ENCODE measurements around the gene SEMA4C.

The SEMA4C gene

GRCh38 chr2:96913398-96914202 is 43.7 kb upstream of the SEMA4C start:
- no peak for TF ChIP-seq CTCF (IDR thresholded peaks at IDR 0.05)

GRCh38 chr2:96913117-96913397 is 43.2 kb upstream of the SEMA4C start:
- TF ChIP-seq CTCF (IDR thresholded peaks at IDR 0.05) = no peak

GRCh38 chr2:96912346-96913116 is 42.7 kb upstream of the SEMA4C start:
- TF ChIP-seq CTCF (IDR thresholded peaks at IDR 0.05) = no peak

- TF ChIP-seq CTCF (IDR thresholded peaks at IDR 0.05) = no peak
Observed at GRCh38 chr2:96909611-96910021, 39.7 kb upstream of the SEMA4C start.

GRCh38 chr2:96907115-96908041 is 37.5 kb upstream of the SEMA4C start:
- no peak for TF ChIP-seq CTCF (IDR thresholded peaks at IDR 0.05)

GRCh38 chr2:96906729-96907114 is 36.8 kb upstream of the SEMA4C start:
- TF ChIP-seq CTCF (IDR thresholded peaks at IDR 0.05) = no peak

- no peak for TF ChIP-seq CTCF (IDR thresholded peaks at IDR 0.05)
Observed at GRCh38 chr2:96903815-96904214, 33.9 kb upstream of the SEMA4C start.

All from LNCAP (cell line).